Measurements from ENCODE around the gene IL21R.

The IL21R gene

GRCh38 chr16:27401768-27402568 lies at the start of gene IL21R:
IL21R (plus strand) TSS chr16:27402174; CDS start chr16:27430072, 27,898 bp downstream.
- peak; percentile 92 for DNase-seq

- DNase-seq, result no peak
Observed at GRCh38 chr16:27353853-27354252, 48.1 kb upstream of the IL21R start.

DNA sequence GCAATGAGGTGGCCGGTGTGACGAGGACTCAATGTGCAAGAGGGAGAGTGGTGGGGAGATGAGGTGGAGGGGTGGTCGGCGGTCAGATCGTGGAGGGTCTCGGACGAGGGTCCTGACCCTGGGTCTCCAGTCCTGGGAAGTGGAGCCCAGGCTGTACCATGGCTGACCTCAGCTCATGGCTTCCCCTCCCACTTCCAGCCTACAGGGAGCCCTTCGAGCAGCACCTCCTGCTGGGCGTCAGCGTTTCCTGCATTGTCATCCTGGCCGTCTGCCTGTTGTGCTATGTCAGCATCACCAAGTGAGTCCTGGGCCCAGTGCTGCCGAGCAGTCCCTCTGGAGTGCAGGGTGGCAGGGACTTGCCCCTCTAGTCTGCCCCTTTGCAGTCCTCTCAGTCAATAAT lies 46.4 kb upstream of the IL21R start:
- DNase-seq, result peak; percentile 10

DNA sequence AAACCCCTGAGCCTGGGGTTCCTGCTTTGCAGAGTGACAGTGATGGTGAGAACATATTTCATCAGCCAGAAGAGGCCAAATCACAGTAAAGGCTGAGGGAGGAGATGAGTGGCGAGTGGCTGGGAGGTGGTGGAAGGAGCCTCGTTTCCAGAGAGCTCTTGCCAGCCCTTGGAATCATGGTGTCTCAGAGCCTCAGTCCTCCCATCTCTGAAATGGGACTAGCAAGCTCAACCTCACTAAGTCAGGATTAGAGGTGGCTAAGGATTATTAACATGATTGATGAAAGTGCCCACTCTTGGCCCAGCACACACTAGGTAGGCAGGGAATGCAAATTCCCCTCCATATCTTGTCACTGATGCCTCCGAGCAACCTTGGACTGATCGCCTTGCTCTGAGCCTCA lies 45.2 kb upstream of the IL21R start:
- DNase-seq, result no peak

GRCh38 chr16:27359051-27359450 lies 42.9 kb upstream of the IL21R start:
- no peak for DNase-seq

DNA sequence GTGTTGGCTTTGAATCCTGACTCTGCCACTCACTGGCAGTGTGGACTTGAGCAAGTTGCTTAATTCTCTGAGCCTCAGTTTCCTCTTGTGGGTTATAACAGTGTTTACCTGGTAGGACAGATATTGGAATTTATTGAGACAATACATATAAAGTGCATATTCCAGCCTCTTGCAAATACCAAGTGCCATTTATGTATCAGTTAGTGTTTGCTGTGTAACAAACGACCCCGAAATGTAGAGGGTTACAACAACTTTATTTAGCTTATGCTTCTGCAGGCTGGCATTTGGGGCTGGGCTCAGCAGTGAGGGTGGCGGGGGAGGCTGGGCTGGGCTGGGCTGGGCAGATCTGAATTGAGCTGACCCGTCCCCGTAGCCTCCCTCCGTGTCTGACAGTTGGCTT lies 42.4 kb upstream of the IL21R start:
- no peak for DNase-seq

DNA sequence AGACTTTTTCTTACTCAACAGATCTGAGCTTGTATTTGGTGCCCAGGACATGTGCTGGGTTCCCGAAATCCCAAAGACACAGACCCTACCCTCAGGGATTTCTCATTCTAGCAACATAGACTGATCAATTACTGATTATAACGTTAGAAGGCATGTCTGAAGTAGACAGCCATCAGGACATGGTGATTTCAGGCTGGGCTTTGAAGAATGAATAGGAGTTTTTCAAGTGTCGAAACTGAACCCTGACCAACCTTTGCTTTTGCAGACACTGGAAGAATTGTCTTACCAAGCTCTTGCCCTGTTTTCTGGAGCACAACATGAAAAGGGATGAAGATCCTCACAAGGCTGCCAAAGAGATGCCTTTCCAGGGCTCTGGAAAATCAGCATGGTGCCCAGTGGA lies 40.0 kb upstream of the IL21R start:
- no peak for DNase-seq

- no peak for DNase-seq
Observed at GRCh38 chr16:27362570-27363245, 39.3 kb upstream of the IL21R start.

- no peak for DNase-seq
Observed at GRCh38 chr16:27363246-27363632, 38.7 kb upstream of the IL21R start.

- no peak for DNase-seq
Observed at GRCh38 chr16:27363797-27364196, 38.2 kb upstream of the IL21R start.

GRCh38 chr16:27364493-27365141 lies 37.4 kb upstream of the IL21R start:
- no peak for DNase-seq

DNA sequence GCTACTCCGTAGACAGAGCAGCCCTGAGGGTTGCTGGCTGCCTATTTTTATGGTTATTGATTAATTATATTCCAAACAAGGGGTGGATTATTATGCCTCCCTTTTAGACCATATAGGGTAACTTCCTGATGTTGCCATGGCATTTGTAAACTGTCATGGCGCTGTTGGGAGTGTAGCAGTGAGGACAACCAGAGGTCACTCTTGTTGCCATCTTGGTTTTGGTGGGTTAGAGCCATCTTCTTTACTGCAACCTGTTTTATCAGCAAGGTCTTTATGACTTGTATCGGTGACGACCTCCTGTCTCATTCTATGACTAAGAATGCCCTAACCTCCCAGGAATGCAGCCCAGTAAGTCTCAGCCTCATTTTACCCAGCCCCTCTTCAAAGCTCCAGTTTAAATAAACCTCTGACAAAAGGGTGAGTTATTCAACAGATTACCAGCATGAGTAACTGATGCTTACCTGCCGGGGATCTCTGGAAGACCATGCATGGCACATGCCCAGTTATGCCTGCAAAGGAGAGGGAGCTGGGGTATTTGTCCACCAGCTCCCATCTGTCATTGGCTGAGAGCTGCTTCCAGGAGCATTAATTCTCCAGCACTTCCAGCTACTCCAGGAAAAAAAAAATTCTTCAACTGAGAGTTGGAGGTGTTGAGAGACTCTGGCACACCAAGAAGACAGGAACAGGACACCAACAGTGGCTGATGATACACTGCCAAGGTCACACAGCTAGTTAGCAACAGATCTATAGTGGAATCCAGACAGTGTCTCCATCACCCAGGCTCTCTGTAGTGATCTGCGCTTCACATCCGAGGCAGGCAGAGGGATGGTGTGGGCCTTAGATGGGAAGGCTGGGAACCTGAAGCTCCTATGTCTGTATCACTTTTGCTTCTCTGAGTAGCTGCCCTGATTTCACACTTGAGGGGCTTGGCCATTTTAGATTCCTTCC lies 36.6 kb upstream of the IL21R start:
- DNase-seq, result no peak

GRCh38 chr16:27366687-27367460 lies 35.1 kb upstream of the IL21R start:
- DNase-seq, result no peak

GRCh38 chr16:27367461-27368357 lies 34.3 kb upstream of the IL21R start:
- DNase-seq, result peak; percentile 72

DNA sequence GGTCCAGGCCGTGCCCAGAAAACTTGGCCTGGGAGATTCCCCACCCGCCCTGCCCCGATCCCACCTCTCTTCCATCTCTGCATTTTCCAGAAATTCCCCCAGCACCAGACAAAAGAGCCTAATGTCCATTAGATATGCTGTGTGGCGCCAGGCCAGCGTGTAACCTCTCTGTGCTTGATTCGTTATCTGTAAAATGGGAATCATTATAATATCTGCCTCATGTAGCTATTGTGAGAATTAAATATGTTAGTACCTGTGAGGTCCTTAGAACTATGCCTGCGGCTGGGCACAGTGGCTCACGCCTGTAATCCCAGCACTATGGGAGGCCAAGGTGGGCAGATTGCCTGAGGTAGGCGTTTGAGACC lies 33.6 kb upstream of the IL21R start:
- DNase-seq, result no peak

DNA sequence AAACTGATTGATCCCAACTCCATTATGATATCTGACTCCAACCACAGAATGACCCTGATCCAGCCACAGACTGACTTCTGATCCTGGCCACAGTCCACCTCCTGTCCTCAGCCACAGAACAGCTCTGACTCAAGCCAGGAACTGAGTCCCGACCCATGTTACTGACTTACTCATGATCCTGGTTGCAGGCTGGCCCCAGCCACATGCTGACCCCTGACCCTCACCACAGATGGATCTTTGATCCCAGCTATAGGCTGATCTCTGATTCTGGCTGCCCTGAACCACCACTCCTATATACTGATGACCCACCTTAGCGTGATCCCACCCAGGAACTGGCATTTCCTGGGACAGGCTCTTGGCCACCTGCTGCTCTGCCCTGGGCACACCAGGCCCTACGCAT lies 32.2 kb upstream of the IL21R start:
- no peak for DNase-seq

- DNase-seq, result no peak
Observed at GRCh38 chr16:27370318-27370717, 31.7 kb upstream of the IL21R start.

DNA sequence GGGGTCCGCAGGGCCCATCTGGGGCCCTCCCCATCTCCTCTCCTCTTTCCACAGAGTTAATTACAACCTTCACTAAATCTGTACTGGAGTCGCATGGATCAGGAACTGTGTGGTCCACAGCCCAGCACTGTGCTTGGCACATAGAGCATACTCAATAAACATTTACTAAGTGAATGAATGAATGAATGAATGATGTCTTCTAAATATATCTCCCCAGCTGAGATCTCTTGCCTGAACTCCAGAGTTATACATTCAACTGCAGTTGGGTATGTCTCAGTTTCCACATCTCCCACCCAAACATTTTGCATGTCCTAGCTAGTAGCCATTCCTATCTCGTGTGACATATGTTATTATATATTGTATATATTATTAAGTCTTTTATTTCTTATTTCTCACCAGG lies 28.7 kb upstream of the IL21R start:
- DNase-seq, result no peak

- no peak for DNase-seq
Observed at GRCh38 chr16:27374221-27374803, 27.7 kb upstream of the IL21R start.

DNA sequence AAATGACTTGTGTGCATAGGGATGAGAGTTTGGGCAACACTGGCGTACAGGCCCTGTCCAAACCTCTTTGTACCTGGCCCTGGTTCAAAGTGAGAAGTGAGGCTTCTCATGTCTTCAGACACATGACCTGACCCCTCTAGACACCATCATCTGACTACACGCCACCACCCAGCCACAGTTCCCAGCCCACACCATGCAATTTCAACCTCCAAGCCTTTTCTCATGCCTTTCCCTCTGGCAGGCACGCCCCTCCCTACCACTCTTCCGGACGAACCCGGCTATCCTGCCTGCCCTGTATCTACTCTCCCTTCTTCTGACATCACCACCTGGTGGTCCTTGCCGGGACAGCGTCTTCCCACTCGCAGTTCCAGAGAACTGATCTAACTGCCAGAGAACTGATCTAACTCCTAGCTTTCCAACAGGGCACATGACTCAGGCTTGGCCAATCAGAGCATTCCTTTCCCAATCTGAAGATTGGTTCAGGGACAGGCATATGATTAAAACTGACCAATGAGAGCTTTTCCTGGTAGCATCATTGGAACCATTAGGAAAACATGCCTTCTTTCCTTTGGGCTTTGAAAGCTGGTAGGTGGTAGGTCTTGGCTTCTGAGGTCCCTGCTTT lies 27.1 kb upstream of the IL21R start:
- peak; percentile 30 for DNase-seq
